Astrocyte (in vitro differentiated cells and primary cell): ENCODE measurements around the gene HACE1.

ENCODE experiments used
- CTCF ChIP-seq: IDR thresholded peaks from 2 replicates; pipeline ENCODE4 v1.5.1; 2011; ENCODE audit warnings: low read depth, mild to moderate bottlenecking, inconsistent platforms, low read length, moderate library complexity; ENCODE audit not compliant: insufficient read depth
- EZH2 ChIP-seq: IDR thresholded peaks from 2 replicates; pipeline ENCODE4 v1.6.1; 2012; ENCODE audit warnings: mild to moderate bottlenecking, low read length, inconsistent platforms; ENCODE audit not compliant: insufficient read depth

DNA sequence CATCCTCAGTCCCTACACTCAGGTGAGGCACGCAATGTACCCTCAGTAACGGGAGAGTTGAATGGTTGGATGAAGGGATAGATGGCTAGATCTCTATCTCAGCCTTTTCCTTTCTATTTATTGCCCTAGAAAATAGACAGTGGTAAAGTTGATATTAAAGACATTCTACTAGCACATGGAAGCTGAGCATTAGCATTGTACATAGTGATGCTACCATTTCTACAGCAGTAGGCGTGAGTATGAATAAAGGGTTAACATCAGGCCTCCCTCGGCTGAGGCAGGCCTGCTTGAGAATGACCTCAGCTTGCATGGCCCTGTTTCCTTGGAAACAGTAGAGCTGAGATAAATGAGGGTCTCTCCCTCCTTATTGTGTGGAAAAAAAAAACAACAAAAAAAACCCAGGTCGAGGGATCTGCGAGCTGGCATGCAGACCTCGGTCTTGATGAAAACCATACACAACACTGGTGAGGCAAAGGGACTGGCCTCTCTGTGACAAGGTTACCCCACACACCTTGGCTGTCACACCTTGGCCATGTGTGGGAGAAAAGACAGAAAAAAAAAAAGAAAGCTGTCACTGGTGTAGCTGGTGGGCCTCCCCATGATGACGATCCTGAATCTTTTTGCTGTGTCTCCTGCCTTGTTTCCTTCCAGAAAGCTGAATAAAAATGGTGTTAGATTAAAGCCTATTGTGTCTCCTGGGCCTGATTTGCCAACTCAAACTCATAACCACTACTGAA is 160.0 kb downstream of the HACE1 start:
- no peak for TF ChIP-seq CTCF
- no peak for TF ChIP-seq EZH2
